ENCODE results near the gene SLC25A11.
A peak's percentile ranks its signal among the peaks of the same experiment; 100 is the strongest.

Gene SLC25A11

GRCh38 chr17:4939796-4940554 lies at the start of gene SLC25A11, which contains the start of gene RNF167:
Gene SLC25A11 (minus strand): TSS chr17:4940046. CDS start chr17:4939910, 136 bp downstream.
Gene RNF167 (plus strand): TSS chr17:4940268. CDS start chr17:4940910, 642 bp downstream.
- peak; percentile 90 for DNase-seq

DNA sequence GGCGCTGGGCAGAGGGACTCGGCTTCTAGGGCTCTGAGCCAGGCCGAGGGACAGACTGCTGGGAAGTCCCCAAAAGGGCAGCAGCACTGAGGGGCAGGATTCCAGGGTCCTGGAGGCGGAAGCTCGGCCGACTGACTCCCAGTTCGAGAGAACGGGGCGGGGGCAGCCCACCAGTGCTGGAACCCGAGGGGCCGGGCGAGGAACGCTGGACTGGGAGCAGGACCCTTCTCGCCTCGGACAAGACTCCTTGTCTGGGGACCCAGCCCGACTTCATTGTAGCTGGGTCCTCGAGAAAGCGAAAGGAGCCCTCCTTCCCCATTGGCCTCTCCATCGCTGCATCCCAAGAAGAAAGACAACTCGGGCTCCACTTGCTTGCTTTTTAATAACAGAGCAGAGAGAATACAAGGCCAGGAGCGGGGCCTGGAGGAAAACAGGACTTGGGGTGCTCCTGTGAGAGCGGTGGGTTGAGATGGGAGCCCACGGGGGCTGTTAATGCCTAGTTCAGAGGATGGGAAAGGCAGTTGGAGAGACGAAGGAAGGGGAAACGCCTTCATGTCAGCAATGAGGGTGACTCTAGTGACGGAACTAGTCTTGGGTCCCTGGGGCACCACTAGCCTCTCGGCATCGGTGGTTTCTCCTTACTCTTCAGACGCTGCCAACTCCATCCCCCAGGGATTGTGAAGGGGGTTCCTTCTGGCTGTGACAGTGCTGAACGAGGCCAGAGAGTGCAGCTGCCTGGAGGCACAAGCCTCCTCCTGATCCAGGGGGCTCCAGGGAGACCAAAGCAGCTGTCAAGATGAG lies 48.1 kb upstream of the SLC25A11 start:
- DNase-seq: no peak

- peak in 1 of 2 experiments; percentile 28 for DNase-seq
Measured at GRCh38 chr17:4986951-4987766, 47.3 kb upstream of the SLC25A11 start, which contains the start of gene CAMTA2. Gene CAMTA2 (minus strand): TSS chr17:4987675. CDS start chr17:4986222, 1,453 bp downstream.

DNA sequence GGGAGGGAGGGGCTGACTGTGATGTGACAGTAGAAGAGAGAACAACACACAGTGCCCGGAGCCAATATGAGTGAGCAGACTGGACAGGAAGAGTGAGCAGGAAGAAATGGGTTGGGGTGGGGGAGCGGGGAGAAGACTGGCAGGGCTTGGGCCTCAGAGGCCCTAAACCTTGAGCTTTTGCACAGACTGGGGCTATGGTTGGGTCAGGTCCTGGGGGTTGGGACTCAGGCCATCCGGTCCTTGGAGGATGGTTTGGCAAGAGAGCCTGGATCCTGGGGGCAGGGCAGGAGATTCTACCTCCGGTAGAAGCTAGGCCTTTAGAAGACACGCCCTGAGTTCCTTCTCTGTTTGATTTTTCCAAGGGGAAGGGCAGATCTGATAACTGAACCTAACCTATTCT lies 46.6 kb upstream of the SLC25A11 start:
- no peak for DNase-seq

DNA sequence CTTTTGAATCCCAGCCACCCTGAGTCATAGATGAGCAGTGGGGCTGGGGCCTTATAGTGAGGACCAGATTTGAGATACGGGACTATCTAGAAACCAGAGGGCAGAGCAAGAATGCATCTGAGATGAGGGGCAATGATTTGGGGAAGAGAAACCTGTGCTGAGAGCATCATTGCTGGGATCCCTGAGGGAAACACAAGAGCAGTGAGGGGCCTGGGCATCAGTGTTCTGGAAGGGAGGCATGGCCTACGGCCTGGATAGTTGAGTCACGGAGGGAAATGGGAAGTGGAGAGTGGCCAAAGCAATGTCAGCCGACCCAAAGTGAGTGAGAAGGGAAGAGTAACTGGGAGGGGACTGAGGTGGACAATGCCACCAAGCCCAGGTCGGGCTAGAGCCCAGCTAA lies 42.5 kb upstream of the SLC25A11 start:
- DNase-seq: no peak

DNA sequence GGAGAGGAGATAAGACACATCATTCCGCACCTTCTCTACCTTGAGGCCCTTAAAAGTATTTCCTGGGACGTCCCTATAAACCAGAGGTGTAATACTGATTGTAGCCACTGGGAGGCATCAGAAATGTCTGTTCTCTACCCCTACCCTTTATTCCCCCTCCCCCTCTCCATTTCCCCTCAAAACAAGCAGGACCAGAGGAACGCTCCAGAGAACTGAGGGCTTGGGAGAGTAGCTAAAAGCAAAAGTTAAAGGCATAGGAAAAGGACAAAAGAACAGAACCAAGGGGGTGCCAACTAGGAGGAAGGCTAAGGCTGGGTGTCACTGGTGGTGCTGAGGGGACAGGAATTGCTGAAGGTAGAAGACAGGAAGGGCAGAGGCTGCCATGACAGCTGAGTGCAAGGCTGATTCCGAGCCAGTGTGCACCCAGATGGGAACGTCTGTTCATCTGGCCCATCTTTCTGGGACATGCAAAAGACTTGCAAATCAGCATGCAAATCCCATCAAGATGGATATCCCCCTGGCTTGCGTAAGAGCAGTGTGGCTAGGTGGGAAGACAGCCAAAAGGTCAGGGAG lies 40.9 kb upstream of the SLC25A11 start:
- DNase-seq: no peak

GRCh38 chr17:4978726-4979125 lies 38.9 kb upstream of the SLC25A11 start:
- DNase-seq: no peak

GRCh38 chr17:4974115-4974670 lies 34.3 kb upstream of the SLC25A11 start:
- no peak for DNase-seq

- no peak for DNase-seq
Measured at GRCh38 chr17:4973256-4974114, 33.6 kb upstream of the SLC25A11 start.

DNA sequence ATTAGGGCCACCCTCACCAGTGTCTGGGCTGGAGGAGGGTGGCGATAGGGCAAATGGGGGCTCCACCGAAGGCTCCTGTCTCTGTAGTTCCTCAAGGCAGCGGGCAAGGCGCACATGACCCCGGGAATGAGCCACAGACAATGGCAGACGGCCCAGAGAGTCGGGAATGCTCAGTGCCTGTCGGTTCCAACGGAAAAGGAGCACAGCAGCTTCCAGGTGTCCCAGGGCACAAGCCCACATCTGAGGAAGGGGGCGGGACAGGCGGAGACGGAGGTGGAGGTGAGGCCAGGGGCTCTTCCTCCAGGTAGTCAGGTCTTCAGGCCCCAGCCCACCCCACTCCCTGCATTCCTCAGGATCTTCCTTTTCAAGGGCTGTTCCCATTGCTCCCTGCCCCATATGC lies 32.9 kb upstream of the SLC25A11 start:
- no peak for DNase-seq

- no peak for DNase-seq
Measured at GRCh38 chr17:4972322-4972721, 32.5 kb upstream of the SLC25A11 start.

DNA sequence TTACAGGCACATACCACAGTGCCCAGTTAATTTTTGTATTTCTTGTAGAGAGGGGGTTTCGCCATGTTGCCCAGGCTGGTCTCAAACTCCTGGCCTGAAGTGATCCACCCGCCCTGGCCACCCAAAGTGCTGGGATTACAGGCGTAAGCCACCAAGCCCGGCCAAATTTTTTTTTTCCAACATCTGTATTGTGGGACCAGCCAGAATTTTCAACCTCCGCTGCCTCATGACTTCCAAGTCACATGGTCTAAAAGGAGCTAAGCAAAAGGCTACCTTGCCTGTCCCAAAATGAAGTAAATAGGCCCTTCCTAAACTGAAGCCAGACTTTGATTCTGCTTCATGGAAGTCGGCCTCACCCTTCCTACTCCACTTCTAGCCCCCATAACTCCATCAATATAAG lies 32.0 kb upstream of the SLC25A11 start:
- DNase-seq: no peak

GRCh38 chr17:4970273-4970672 lies 30.4 kb upstream of the SLC25A11 start:
- DNase-seq: no peak

- DNase-seq: no peak
Measured at GRCh38 chr17:4969551-4970173, 29.8 kb upstream of the SLC25A11 start.

- no peak for DNase-seq
Measured at GRCh38 chr17:4969047-4969550, 29.3 kb upstream of the SLC25A11 start.

DNA sequence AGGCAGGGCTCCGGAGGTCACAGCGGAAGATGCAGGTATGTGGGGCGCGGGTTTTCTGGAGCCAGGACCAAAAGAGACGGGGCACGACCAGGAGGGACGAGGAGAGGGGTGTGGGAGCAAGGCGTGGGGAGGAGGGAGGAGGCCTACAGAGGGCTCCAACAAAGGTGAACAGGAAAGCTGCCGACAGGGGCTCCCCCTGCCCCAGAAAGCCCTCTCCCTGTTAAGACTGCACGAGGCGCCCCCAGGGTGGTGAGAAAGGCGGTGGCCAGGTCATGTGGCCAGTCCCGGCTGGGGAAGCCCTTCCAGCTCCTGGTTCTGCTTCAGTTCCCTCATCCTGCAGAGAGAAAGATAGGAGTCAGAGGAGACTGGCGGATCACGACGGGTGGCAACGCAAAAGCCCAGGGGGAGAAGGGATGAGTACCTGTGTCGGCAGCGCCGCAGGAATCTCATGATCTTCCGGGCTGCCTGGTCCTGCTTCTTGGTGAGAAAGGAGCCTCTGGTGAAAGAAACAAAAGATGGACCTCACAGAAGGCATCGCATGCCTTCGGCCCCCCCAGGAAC lies 28.7 kb upstream of the SLC25A11 start:
- no peak for DNase-seq

GRCh38 chr17:4967539-4968485 lies 28.0 kb upstream of the SLC25A11 start, which contains the start of gene SPAG7:
Gene SPAG7 (minus strand): TSS chr17:4967817. CDS start chr17:4967804, 13 bp downstream.
- peak; percentile 80 to 90 for DNase-seq

DNA sequence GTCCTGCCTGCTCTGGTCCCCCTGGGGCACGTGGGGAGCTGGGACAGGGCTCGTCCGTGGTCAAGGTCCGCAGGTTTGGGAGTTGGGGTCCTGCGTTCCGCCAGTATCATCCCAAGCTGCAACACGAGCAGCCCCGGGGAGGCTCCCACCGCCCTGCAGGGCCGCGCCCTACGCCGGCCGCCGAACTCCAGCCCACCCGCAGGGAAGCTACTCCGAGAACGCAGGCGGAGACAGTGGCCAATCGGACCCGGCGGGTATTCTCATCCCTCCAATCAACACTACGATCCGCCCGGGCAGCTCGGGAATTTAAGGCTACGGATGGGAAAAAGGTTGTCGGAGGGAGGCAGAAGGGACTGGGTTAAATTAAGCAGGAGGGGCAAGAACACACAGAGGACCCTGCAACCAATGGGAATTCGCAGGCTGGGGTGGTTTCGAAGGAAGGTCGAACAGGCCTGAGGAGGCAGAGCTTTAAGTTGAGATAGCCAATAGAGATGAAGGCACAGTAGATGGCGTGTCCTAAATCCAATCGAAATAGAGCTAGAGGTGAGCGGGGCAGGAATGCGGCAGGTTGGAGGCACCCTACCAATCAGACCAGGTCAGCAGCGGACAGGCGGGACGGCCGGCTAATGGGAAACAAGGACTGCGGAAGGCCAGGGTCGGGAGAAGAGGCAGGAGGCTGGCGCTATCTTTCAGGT lies 27.1 kb upstream of the SLC25A11 start:
- peak; percentile 99 to 100 for DNase-seq

Measured in cerebellar nuclear complex (tissue), 1 donor.